Esophagus squamous epithelium (tissue), 5 donors: ENCODE data around the gene PPP2R5E. TPM values are rescaled to one million over a fixed set of nuclear protein-coding genes. Genes with fewer than 3 reads are reported as not detected.
"Not testable (repeated sequence)": the region's sequence is repeated elsewhere in the genome, so short reads cannot be mapped to it uniquely, and the experiment has no call there.

Source experiments
- DNase-seq: peaks from one replicate; lab custom pipeline; 2025; lab: John Stamatoyannopoulos, UW
- H3K27ac ChIP-seq, 4 donors: fragments of 200-600 bp; sonication (generic); one replicate each; pipeline ENCODE4 v1.5.1; 2016 to 2019; ENCODE audit warnings: mild to moderate bottlenecking in 1 of 4
- H3K27me3 ChIP-seq, 4 donors: fragments of 200-600 bp; sonication (generic); 1 replicate in 3 of 4; 2 replicates in 1 of 4; pipeline versions ENCODE4 v1.5.1 to v1.6.0; 2017 to 2021; ENCODE audit warnings: antibody characterized with exemption in 1 of 4
- H3K36me3 ChIP-seq, 3 donors: fragments of 200-600 bp; sonication (generic); one replicate each; pipeline ENCODE4 v1.5.1; 2016 to 2019
- H3K4me1 ChIP-seq, 3 donors: fragments of 200-600 bp; sonication (generic); one replicate each; pipeline ENCODE4 v1.5.1; 2017 to 2019
- H3K4me3 ChIP-seq, 4 donors: fragments of 200-600 bp; sonication (generic); 1 replicate in 3 of 4; 2 replicates in 1 of 4; pipeline ENCODE4 v1.5.1; 2016 to 2019; ENCODE audit warnings: mild to moderate bottlenecking in 2 of 4, moderate library complexity in 1 of 4
- H3K9me3 ChIP-seq, 3 donors: fragments of 200-600 bp; sonication (generic); one replicate each; pipeline ENCODE4 v1.5.1; 2016 to 2019
- CTCF ChIP-seq, 6 experiments: fragments of 450-650 bp in 4 of 6; fragments of 200-600 bp in 2 of 6; sonication (generic) in 2 of 6; IDR thresholded peaks; one replicate each; pipeline ENCODE4 v1.5.1; 2016 to 2019; ENCODE audit warnings: antibody characterized with exemption in 6 of 6, mild to moderate bottlenecking in 4 of 6, moderate library complexity in 4 of 6
- POLR2A ChIP-seq, 4 donors: fragments of 450-650 bp; IDR thresholded peaks; one replicate each; pipeline ENCODE4 v1.6.1; 2017; ENCODE audit warnings: antibody characterized with exemption in 4 of 4, mild to moderate bottlenecking in 4 of 4, moderate library complexity in 3 of 4
- WGBS, 2 donors: methylation state at CpG; one replicate each; pipeline ENCODE4 v1.1.5; 2018; 5-methylcytosine and 5-hydroxymethylcytosine counted together
- intact Hi-C: fragments of 100-400 bp; cut with DNase I; formaldehyde crosslinking; loops from one replicate; pipeline ENCODE4 v1.15.0; 2022
- total RNA-seq, 4 donors: library from RNA; depleted of rRNA; stranded (reverse); fragments of >200 nt; gene quantifications; one replicate each; pipeline ENCODE4 v1.1.0, GENCODE V29; 2016
- donor health status: DM: yes; HTN: yes; CAD: no.

The PPP2R5E gene
- total RNA-seq, 4 donors from 2014 or later: 18.9 to 31.2 (median 26.0) TPM

GRCh38 chr14:63375769-63376168 lies 167.4 kb downstream of the PPP2R5E start:
- Histone ChIP-seq H3K27ac (no peak overlapping the region), H3K4me1 (no peaks in the 10 kb centered on the region), H3K4me3 (no peak overlapping the region), H3K27me3 (no peaks in the 10 kb centered on the region), H3K9me3 (no peaks in the 10 kb centered on the region), H3K36me3 (peaks cover 0 to 67% (median 0%) of the 10 kb centered on the region in 3 donors)
- no peak for DNase-seq
- intact Hi-C loops: no loop called here
- TF ChIP-seq POLR2A (IDR thresholded peaks at IDR 0.05) (no peak), CTCF (IDR thresholded peaks at IDR 0.05) (no peak)
- 38 to 40% methylated on average over 3 of the region's 3 CpGs for WGBS, 2 donors

GRCh38 chr14:63371613-63372012 lies 171.6 kb downstream of the PPP2R5E start:
- H3K27ac ChIP-seq, H3K4me3 ChIP-seq, H3K9me3 ChIP-seq, H3K27me3 ChIP-seq, H3K4me1 ChIP-seq, DNase-seq, intact Hi-C loops: not testable (repeated sequence)
- H3K36me3 ChIP-seq: peaks cover 0 to 41% (median 0%) of the 10 kb centered on the region in 3 donors
- WGBS, 2 donors: 72 to 79% methylated on average over 2 of the region's 2 CpGs

GRCh38 chr14:63371033-63371432 lies 172.1 kb downstream of the PPP2R5E start:
- no peak for DNase-seq
- 86 to 89% methylated on average over 4 of the region's 4 CpGs for WGBS, 2 donors
- H3K4me1 ChIP-seq: no peaks in the 10 kb centered on the region
- H3K4me3 ChIP-seq: no peak overlapping the region
- TF ChIP-seq CTCF (IDR thresholded peaks at IDR 0.05): no peak
- no peak for TF ChIP-seq POLR2A (IDR thresholded peaks at IDR 0.05)
- H3K9me3 ChIP-seq: no peaks in the 10 kb centered on the region
- H3K36me3 ChIP-seq: peaks cover 0 to 39% (median 0%) of the 10 kb centered on the region in 3 donors
- no peak overlapping the region for H3K27ac ChIP-seq
- intact Hi-C loops: no loop called here
- H3K27me3 ChIP-seq: no peaks in the 10 kb centered on the region

- H3K4me1 ChIP-seq: no peaks in the 10 kb centered on the region
- H3K27ac ChIP-seq: no peak overlapping the region
- H3K36me3 ChIP-seq: peaks cover 0 to 11% (median 0%) of the 10 kb centered on the region in 3 donors
- H3K27me3 ChIP-seq: no peaks in the 10 kb centered on the region
- no peak for DNase-seq
- intact Hi-C loops: no loop called here
- no peak overlapping the region for H3K4me3 ChIP-seq
- no peak for TF ChIP-seq CTCF (IDR thresholded peaks at IDR 0.05)
- TF ChIP-seq POLR2A (IDR thresholded peaks at IDR 0.05): no peak
- H3K9me3 ChIP-seq: no peaks in the 10 kb centered on the region
These were observed 175.3 kb downstream of the PPP2R5E start for GRCh38 chr14:63367742-63368364.

GRCh38 chr14:63362389-63362819 lies 180.8 kb downstream of the PPP2R5E start:
- no peak overlapping the region for H3K4me3 ChIP-seq
- no peak overlapping the region for H3K27ac ChIP-seq
- H3K4me1 ChIP-seq: no peaks in the 10 kb centered on the region
- no peaks in the 10 kb centered on the region for H3K9me3 ChIP-seq
- intact Hi-C loops: no loop called here
- 55 to 65% methylated on average over 8 of the region's 8 CpGs for WGBS, 2 donors
- DNase-seq: no peak
- H3K27me3 ChIP-seq: no peaks in the 10 kb centered on the region
- no peaks in the 10 kb centered on the region for H3K36me3 ChIP-seq
- no peak for TF ChIP-seq POLR2A (IDR thresholded peaks at IDR 0.05)
- no peak for TF ChIP-seq CTCF (IDR thresholded peaks at IDR 0.05)
